Neural crest cell (in vitro differentiated cells): Measurements from ENCODE around the gene TENT5A. TPM values are rescaled to one million over a fixed set of nuclear protein-coding genes. Genes with fewer than 3 reads are reported as not detected.

ENCODE experiments used
- DNase-seq: peaks from one replicate; pipeline ENCODE4 v3.0.0; 2021; ENCODE audit warnings: low read depth, mixed read lengths, low spot score
- H3K27ac Mint-ChIP-seq: one replicate; pipeline ENCODE4 v1.8.0; 2021; ENCODE audit warnings: mild to moderate bottlenecking, mixed read lengths; ENCODE audit not compliant: unreplicated experiment
- H3K27me3 Mint-ChIP-seq: 2 replicates; pipeline ENCODE4 v1.8.0; 2021; ENCODE audit warnings: low read depth, mild to moderate bottlenecking, mixed read lengths
- H3K36me3 Mint-ChIP-seq: 2 replicates; pipeline ENCODE4 v1.8.0; 2021; ENCODE audit warnings: low read depth, mild to moderate bottlenecking, mixed read lengths
- H3K4me1 Mint-ChIP-seq: 2 replicates; pipeline ENCODE4 v1.8.0; 2021; ENCODE audit warnings: mixed read lengths
- H3K4me3 Mint-ChIP-seq: one replicate; pipeline ENCODE4 v1.8.0; 2021; ENCODE audit warnings: mild to moderate bottlenecking, mixed read lengths
- H3K9me3 Mint-ChIP-seq: 2 replicates; pipeline ENCODE4 v1.8.0; 2021; ENCODE audit warnings: mixed read lengths
- total RNA-seq: library from RNA; stranded (reverse); gene quantifications from 2 replicates; pipeline ENCODE4 v1.2.1, GENCODE V29; 2021
- TF ChIP-seq, protein P1 (sequence below): fragments of 200-600 bp; sonication (generic); conservative IDR thresholded peaks from 2 replicates; pipeline ENCODE4 v1.5.0; 2021; ENCODE audit warnings: antibody characterized with exemption, mild to moderate bottlenecking

TENT5A gene
- total RNA-seq, 1 donor from 2014 or later = 4.6 TPM

DNA sequence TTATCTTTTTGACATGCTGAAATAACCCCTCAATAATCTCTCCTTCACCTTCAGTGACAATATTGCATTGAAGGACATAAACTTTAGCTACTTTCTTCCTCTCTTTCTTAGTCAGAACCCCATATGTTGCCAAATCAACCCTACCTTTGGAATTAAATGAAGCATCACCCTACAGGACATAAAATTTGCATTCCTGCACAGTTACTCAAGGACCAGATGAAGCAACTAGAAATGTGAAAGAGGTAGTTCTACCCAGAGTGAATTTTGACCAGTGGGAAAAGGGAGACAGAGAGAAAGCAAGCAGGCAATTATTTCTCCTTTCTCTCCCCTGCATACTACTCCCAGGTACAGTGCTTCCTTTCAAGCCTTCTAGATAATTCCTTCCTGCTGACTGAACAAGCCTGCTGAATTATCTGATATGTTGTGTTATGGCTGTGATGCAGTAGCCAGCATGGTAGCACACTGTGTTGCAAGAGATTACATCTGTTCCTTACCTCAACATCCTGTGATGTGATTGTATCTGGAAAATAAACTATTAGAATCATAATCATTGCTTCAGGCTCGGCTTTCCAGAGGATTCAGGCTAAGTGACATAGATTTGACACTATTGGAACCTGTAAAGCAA, 16.6 kb downstream of the TENT5A start:
- DNase-seq = no peak
- Mint-ChIP-seq H3K4me1 (no peaks in the 10 kb centered on the region), H3K4me3 (no peak overlapping the region), H3K36me3 (peaks cover 4% of the 10 kb centered on the region), H3K27me3 (no peaks in the 10 kb centered on the region), H3K9me3 (peaks cover 7% of the 10 kb centered on the region), H3K27ac (no peak overlapping the region)
- TF ChIP-seq, protein P1, sequence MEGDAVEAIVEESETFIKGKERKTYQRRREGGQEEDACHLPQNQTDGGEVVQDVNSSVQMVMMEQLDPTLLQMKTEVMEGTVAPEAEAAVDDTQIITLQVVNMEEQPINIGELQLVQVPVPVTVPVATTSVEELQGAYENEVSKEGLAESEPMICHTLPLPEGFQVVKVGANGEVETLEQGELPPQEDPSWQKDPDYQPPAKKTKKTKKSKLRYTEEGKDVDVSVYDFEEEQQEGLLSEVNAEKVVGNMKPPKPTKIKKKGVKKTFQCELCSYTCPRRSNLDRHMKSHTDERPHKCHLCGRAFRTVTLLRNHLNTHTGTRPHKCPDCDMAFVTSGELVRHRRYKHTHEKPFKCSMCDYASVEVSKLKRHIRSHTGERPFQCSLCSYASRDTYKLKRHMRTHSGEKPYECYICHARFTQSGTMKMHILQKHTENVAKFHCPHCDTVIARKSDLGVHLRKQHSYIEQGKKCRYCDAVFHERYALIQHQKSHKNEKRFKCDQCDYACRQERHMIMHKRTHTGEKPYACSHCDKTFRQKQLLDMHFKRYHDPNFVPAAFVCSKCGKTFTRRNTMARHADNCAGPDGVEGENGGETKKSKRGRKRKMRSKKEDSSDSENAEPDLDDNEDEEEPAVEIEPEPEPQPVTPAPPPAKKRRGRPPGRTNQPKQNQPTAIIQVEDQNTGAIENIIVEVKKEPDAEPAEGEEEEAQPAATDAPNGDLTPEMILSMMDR = no peak

DNA sequence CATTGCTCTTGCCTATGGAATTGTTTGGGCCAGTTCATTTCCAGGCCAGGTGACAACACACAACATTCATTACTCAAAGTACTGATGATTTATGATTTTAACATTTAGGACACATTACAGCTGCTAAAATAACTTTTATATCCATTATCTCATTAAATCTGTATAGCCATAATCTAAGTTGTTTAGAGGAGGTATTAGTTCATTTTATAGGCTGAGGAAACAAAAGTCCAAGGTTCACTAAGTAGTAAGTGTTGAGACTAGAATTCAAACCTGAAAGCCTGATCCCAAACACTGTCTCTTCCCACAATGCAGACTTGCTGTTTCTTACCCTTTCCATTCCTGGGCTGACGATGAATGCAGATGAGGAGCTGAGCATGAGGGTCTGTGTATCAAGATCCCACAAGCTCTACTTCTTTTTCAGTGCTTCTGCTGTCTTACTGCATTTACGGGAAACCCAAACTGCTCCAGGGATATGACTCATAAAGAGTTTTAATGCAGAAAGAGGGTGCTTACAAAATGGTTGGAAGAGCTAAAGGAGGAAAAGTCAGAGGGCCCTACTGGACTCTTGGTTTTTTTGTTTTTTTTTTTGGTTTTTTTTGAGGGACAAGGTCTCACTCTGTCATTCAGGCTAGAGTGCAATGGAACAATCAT, 17.9 kb downstream of the TENT5A start:
- peaks cover 4% of the 10 kb centered on the region for H3K36me3 Mint-ChIP-seq

DNA sequence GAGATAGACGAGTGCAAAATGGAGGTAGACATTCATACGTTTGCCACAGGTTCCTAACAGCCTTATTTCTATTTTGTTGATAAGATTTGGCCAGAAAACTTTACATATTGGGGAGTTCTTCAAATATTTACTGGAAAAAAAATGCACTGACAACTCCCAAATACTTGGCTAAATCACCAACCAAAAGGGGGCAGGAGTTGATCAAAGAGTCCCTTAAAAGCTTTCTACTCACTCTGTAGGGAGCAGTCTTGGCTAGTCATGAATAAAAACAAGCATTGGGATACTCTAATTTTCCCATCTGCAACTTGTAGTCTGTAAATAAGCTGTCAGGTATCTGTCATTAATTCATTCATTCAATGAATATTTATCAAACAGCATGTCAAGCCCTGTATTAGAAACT, 18.4 kb downstream of the TENT5A start:
- Mint-ChIP-seq H3K36me3 (peaks cover 4% of the 10 kb centered on the region), H3K27ac (no peak overlapping the region), H3K27me3 (no peaks in the 10 kb centered on the region), H3K9me3 (peaks cover 7% of the 10 kb centered on the region), H3K4me1 (no peaks in the 10 kb centered on the region), H3K4me3 (no peak overlapping the region)
- TF ChIP-seq, protein P1 = no peak
- DNase-seq = no peak

More for the DNA sequence above, 17.9 kb downstream of the TENT5A start:
- peaks cover 7% of the 10 kb centered on the region for H3K9me3 Mint-ChIP-seq
- no peaks in the 10 kb centered on the region for H3K27me3 Mint-ChIP-seq
- no peak overlapping the region for H3K27ac Mint-ChIP-seq
- DNase-seq = no peak
- TF ChIP-seq, protein P1 = no peak
- no peaks in the 10 kb centered on the region for H3K4me1 Mint-ChIP-seq
- H3K4me3 Mint-ChIP-seq = no peak overlapping the region

DNA sequence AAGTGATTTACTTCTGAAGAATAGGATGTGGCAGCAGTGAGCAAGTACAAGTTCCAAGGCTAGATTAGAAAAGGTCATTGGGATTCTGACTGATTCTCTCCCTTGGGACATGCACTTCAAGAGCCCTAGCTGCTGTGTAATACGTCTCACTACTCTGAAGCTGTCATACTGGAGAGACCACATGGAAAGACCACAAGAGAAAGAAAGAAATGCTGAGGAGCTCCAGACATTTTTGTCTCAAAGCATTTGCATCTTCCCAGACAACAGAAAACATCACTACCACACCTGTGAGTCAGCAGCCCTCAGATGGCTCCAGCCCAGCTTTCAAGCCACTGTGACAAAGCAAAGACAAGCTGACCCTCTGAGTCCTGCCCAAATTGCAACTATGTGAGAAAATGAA, 20.7 kb downstream of the TENT5A start:
- TF ChIP-seq, protein P1 = no peak
- H3K4me3 Mint-ChIP-seq = no peak overlapping the region
- DNase-seq = no peak
- peaks cover 4% of the 10 kb centered on the region for H3K36me3 Mint-ChIP-seq
- no peak overlapping the region for H3K27ac Mint-ChIP-seq
- H3K27me3 Mint-ChIP-seq = no peaks in the 10 kb centered on the region
- H3K9me3 Mint-ChIP-seq = peaks cover 7% of the 10 kb centered on the region
- no peaks in the 10 kb centered on the region for H3K4me1 Mint-ChIP-seq

DNA sequence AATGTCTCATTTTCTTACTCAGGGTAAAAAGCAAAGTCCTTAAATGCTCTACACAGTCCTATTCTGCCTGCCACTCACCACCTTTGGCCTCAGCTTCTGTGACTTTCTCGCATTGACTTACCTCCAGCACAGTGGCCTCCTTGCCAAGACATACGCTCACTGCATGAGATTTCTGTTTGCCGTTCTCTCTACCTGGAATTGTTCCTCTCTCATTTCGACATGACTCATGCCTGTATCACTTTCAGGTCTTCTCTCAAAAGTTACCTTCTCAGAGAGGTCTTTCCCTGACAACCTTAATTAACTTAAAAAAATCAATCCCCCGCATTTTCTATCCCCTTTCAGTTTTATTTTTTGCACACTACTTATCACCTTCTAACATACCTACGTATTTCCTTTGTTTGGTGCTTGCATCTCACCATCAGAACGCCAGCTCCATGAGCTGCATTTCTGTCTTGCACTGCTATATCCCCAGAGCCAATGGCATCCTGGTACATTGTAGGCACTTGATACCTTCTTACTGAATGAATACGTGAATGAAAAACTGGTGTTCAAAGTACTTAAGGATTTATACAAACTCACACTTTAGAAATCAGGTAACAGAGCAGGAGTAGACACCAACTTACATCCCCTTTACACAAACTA, 24.5 kb downstream of the TENT5A start:
- H3K36me3 Mint-ChIP-seq = no peaks in the 10 kb centered on the region
- H3K4me1 Mint-ChIP-seq = no peaks in the 10 kb centered on the region
- no peaks in the 10 kb centered on the region for H3K9me3 Mint-ChIP-seq
- no peak overlapping the region for H3K27ac Mint-ChIP-seq
- TF ChIP-seq, protein P1 = no peak
- no peaks in the 10 kb centered on the region for H3K27me3 Mint-ChIP-seq
- no peak overlapping the region for H3K4me3 Mint-ChIP-seq
- DNase-seq = no peak
